H1 (cell line): ENCODE results near the gene NPS. TPM values are rescaled to one million over a fixed set of nuclear protein-coding genes. Genes with fewer than 3 reads are reported as not detected.

Experiments used
- polyA plus RNA-seq, 7 experiments: library from polyadenylated mRNA; depleted of rRNA in 3 of 7; stranded (reverse) in 5 of 7; unstranded in 2 of 7; fragments of >200 nt in 5 of 7; fragments of 200-250 nt in 2 of 7; gene quantifications; 1 replicate in 5 of 7; 2 replicates in 1 of 7; 4 replicates in 1 of 7; pipeline versions ENCODE4 v1.2.1 to v1.2.3, GENCODE V29; 2011 to 2013; ENCODE audit warnings: missing spikeins in 2 of 7, mixed read lengths in 2 of 7
- total RNA-seq: library from RNA; stranded (reverse); fragmentation: NEBNext Ultra II Directional; extraction: Animal tissue kit (Norgen Biotek cat#: 25700); gene quantifications from 2 replicates; pipeline ENCODE4 v1.2.1, GENCODE V29; 2021
- TF ChIP-seq, protein P1 (sequence below), 3 experiments: IDR thresholded peaks; 1 replicate in 2 of 3; 2 replicates in 1 of 3; pipeline versions ENCODE4 v1.5.1 to v1.6.1; 2011; ENCODE audit warnings: low read length in 3 of 3, mild to moderate bottlenecking in 3 of 3, inconsistent platforms in 2 of 3, low read depth in 1 of 3, moderate library complexity in 1 of 3; ENCODE audit not compliant: insufficient read depth in 1 of 3; ENCODE audit errors: control extremely low read depth in 1 of 3

Gene NPS
- total and polyA plus RNA-seq, 2 of the 8 experiments (the other 6 are each of a cell fraction or from before 2014, with no cell fraction given) = not detected

DNA sequence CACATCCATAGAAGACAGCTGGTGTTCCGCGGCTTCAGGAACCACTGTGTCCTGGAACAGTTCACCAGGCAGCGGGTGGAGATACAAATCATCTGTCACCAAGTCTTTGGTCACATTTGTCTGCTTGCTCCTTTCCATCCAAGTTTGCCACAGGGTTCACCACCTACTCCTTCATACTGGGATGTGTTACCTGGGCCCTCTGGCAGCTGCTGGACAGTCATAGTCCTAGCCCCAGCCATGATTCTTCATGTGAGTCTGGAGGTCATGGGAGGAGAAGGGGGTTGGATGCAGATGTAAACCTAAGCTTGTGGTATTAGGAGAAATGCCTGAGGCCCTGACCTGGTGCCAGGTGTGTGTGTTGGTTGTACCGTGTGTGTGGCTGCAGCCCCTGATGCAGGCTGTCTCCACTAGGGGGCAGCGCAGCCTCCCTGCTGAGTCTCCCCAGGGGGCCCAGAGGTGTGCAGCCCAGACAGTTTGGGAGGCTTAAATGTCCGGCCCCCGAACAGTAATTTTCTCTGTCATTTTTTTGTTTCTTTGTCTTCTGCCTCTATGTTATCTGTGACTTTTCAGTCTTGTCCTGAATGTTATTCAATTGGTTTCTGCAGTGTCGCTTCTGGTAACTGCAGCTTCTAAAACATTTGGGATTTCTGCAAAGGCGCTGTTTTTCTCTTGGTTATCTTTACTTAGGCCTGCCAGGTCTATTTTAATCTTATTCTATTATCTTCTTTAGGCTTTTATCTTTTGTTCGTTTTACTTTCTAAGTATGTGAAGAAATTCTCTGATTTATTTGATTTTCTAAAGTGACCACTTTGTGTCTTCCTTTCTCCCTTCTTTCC lies 14.8 kb downstream of the NPS start (continued):
- TF ChIP-seq, protein P1, sequence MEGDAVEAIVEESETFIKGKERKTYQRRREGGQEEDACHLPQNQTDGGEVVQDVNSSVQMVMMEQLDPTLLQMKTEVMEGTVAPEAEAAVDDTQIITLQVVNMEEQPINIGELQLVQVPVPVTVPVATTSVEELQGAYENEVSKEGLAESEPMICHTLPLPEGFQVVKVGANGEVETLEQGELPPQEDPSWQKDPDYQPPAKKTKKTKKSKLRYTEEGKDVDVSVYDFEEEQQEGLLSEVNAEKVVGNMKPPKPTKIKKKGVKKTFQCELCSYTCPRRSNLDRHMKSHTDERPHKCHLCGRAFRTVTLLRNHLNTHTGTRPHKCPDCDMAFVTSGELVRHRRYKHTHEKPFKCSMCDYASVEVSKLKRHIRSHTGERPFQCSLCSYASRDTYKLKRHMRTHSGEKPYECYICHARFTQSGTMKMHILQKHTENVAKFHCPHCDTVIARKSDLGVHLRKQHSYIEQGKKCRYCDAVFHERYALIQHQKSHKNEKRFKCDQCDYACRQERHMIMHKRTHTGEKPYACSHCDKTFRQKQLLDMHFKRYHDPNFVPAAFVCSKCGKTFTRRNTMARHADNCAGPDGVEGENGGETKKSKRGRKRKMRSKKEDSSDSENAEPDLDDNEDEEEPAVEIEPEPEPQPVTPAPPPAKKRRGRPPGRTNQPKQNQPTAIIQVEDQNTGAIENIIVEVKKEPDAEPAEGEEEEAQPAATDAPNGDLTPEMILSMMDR (IDR thresholded peaks at IDR 0.05; ENCODE audit: control extremely low read depth in 1 of 3, insufficient read depth in 1 of 3, low read depth in 1 of 3, low read length in 3 of 3) = peak; percentile 73 to 89 (median 83)
